Ovary (tissue), 9 donors: ENCODE results near the gene PARP14. TPM values are rescaled to one million over a fixed set of nuclear protein-coding genes. Genes with fewer than 3 reads are reported as not detected.
"Not testable (repeated sequence)": the region's sequence is repeated elsewhere in the genome, so short reads cannot be mapped to it uniquely, and the experiment has no call there.

Experiments
- DNase-seq, 5 donors: peaks; one replicate each; pipeline ENCODE4 v3.0.0-alpha.2; 2019 to 2020
- H3K27ac ChIP-seq, 2 donors: fragments of 200-600 bp; one replicate each; pipeline versions ENCODE4 v1.5.1 to v1.8.0; 2019 to 2022
- H3K27me3 ChIP-seq: fragments of 200-600 bp; one replicate; pipeline ENCODE4 v1.8.0; 2022
- H3K36me3 ChIP-seq: fragments of 200-600 bp; sonication (generic); one replicate; pipeline ENCODE4 v1.5.1; 2019
- H3K4me1 ChIP-seq: one replicate; pipeline ENCODE4 v1.8.1; 2013; ENCODE audit warnings: mild to moderate bottlenecking, moderate library complexity; ENCODE audit not compliant: insufficient read depth
- H3K4me3 ChIP-seq: fragments of 200-600 bp; sonication (generic); one replicate; pipeline ENCODE4 v1.5.1; 2017
- H3K9me3 ChIP-seq, 2 donors: fragments of 200-600 bp in 1 of 2; sonication (generic) in 1 of 2; one replicate each; pipeline versions ENCODE4 v1.5.1 to v1.8.1; 2013 to 2019; ENCODE audit warnings: mild to moderate bottlenecking in 1 of 2, moderate library complexity in 1 of 2
- EP300 ChIP-seq: sonication (generic); formaldehyde crosslinking; IDR thresholded peaks from one replicate; pipeline ENCODE4 v1.6.1; 2017; ENCODE audit warnings: antibody characterized with exemption
- POLR2A ChIP-seq: fragments of 450-650 bp; IDR thresholded peaks from one replicate; pipeline ENCODE4 v1.6.1; 2017; ENCODE audit warnings: antibody characterized with exemption, mild to moderate bottlenecking, moderate library complexity
- WGBS, 3 donors: extraction: QIAGEN DNeasy Blood & Tissue Kit in 1 of 3; methylation state at CpG; one replicate each; pipeline versions ENCODE4 v1.1.5 to v1.1.7; 2013 to 2017; 5-methylcytosine and 5-hydroxymethylcytosine counted together
- intact Hi-C, 4 donors: fragments of 100-400 bp; cut with DNase I; formaldehyde crosslinking; loops; one replicate each; pipeline versions ENCODE4 v1.11.0 to v1.15.1; 2022 to 2023
- polyA plus RNA-seq, 2 donors: library from polyadenylated mRNA; stranded (reverse); fragments of 200-250 nt in 1 of 2; fragments of 350-450 nt in 1 of 2; fragmentation: Illumina TruSeq in 1 of 2; extraction: RNeasy Lipid Tissue Mini Kit (QIAGEN cat#74804) in 1 of 2; gene quantifications; one replicate each; pipeline ENCODE4 v1.2.3, GENCODE V29; 2013 to 2014
- total RNA-seq, 7 donors: library from RNA; depleted of rRNA in 2 of 7; stranded (reverse); fragments of >200 nt in 2 of 7; fragmentation: NEBNext Ultra II Directional in 3 of 7; extraction: Animal tissue kit (Norgen Biotek cat#: 25700) in 3 of 7; gene quantifications; one replicate each; pipeline versions ENCODE4 v1.1.0 to v1.2.4, GENCODE V29; 2016 to 2023
- TF ChIP-seq, protein P1 (sequence below), 3 donors: fragments of 450-650 bp in 2 of 3; fragments of 200-600 bp in 1 of 3; IDR thresholded peaks; one replicate each; pipeline versions ENCODE4 v1.5.1 to v1.8.0; 2016 to 2022; ENCODE audit warnings: antibody characterized with exemption in 3 of 3, mild to moderate bottlenecking in 1 of 3
- donor health status: DM: no; HTN: no; CAD: no; lungs with moderate emphysema.
- donor health status: DM: no; HTN: no; CAD: no.
- donor health status: Bipolar disorder and iron deficiency.
- donor health status: DM: yes; HTN: yes; CAD: no.
- donor health status: DM: no; HTN: no; CAD: no.
- donor health status: DM: yes; HTN: yes; CAD: no.

Gene PARP14
- total and polyA plus RNA-seq, 9 donors: 9.3 to 41.3 (median 27.5) TPM

DNA sequence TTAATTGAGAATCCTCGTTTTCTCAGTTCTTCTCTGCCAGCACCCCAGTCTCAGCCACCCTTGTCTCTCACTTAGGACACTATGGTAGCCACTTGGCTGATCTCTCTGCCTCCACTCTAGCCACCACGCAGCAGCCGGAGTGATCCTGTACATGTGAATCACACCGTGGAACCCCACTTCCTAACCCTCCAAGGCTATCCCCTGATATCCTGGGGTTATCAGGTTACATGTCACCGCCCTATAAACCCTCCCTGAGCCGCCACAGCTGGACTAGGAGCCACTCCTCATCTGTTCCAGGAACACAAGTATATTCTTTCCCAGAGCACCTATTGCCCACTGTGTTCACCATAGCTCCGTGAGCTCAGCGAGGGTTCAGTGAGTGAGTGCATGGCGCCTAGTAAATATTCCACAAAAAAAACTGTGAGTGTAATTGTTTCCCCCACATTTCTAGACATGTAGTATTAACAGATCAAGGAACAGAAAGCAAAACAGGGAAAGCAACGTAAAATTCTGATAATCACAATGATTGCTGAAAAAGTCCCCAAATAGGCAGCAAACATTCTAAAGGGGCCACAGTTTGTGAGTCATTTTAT, 661 bp upstream of the PARP14 start:
- peak; percentile 26 to 44 (median 33) for DNase-seq
- H3K4me3 ChIP-seq: peak overlapping the region; percentile 71
- H3K4me1 ChIP-seq: peaks cover 16% of the 10 kb centered on the region
- no peak for TF ChIP-seq POLR2A
- TF ChIP-seq, protein P1, sequence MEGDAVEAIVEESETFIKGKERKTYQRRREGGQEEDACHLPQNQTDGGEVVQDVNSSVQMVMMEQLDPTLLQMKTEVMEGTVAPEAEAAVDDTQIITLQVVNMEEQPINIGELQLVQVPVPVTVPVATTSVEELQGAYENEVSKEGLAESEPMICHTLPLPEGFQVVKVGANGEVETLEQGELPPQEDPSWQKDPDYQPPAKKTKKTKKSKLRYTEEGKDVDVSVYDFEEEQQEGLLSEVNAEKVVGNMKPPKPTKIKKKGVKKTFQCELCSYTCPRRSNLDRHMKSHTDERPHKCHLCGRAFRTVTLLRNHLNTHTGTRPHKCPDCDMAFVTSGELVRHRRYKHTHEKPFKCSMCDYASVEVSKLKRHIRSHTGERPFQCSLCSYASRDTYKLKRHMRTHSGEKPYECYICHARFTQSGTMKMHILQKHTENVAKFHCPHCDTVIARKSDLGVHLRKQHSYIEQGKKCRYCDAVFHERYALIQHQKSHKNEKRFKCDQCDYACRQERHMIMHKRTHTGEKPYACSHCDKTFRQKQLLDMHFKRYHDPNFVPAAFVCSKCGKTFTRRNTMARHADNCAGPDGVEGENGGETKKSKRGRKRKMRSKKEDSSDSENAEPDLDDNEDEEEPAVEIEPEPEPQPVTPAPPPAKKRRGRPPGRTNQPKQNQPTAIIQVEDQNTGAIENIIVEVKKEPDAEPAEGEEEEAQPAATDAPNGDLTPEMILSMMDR (IDR thresholded peaks at IDR 0.05): no peak
- no peak for TF ChIP-seq EP300
- intact Hi-C loops: loop anchor here (5.0 to 10.0 kb wide), 7 partner anchors 113 to 1133 kb away; partner anchors contain the start of genes DTX3L (in 3 of the 4), PARP9 (in 3 of the 4) and POLQ (in 1 of the 4)
- H3K27ac ChIP-seq: peak overlapping the region; percentile 95 to 97
- no peaks in the 10 kb centered on the region for H3K27me3 ChIP-seq
- H3K9me3 ChIP-seq: no peaks in the 10 kb centered on the region
- H3K36me3 ChIP-seq: no peaks in the 10 kb centered on the region
- 14 to 24% (median 16%) methylated on average over 10 of the region's 10 CpGs for WGBS, 3 donors

DNA sequence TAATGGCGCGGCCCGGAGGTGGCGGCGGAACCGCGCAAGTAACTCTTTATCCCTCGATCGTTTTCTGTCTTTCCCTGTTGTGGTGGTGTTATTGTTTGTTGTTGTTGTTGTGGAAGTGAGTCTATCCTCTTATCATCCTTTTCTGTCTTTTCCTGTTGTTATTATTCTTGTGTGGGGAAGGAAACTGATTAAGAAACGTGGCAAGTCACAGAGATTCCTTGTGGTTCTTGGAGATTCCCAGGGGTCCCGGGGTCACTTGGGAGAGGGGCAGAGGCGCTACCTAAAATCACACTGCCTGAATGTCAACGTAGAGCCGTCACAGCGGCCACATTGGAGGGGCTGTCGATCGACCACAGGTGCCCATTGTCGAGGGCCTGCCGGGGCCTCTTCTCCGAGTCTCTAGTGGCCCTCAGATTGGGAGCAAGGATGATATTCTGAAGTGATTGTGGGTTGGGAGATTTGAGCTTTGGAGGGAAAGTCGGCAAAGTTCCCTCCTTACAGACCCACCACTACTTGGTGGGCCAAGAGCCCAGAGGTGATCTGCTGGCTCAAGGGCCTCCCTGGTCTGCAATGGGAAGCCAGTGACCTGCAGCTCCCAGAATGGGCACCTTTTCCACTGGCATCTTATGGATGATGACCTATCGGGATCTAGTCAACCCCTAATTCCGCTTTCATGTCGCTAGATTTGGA, 790 bp downstream of the PARP14 start:
- Histone ChIP-seq H3K4me3 (peak overlapping the region; percentile 71), H3K9me3 (no peaks in the 10 kb centered on the region), H3K36me3 (no peaks in the 10 kb centered on the region), H3K27ac (peak overlapping the region; percentile 95 to 97), H3K4me1 (peaks cover 16% of the 10 kb centered on the region), H3K27me3 (no peaks in the 10 kb centered on the region)
- peak in 4 of 5 donors; percentile 13 to 37 (median 24) for DNase-seq
- TF ChIP-seq, protein P1 (IDR thresholded peaks at IDR 0.05): no peak
- TF ChIP-seq EP300: no peak
- TF ChIP-seq POLR2A: no peak
- intact Hi-C loops: loop anchor here (5.0 to 10.0 kb wide), 6 partner anchors 114 to 1134 kb away; partner anchors contain the start of genes DTX3L (in 2 of the 4), PARP9 (in 2 of the 4) and POLQ (in 1 of the 4)
- WGBS, 3 donors: 14 to 19% (median 18%) methylated on average over 24 of the region's 24 CpGs

DNA sequence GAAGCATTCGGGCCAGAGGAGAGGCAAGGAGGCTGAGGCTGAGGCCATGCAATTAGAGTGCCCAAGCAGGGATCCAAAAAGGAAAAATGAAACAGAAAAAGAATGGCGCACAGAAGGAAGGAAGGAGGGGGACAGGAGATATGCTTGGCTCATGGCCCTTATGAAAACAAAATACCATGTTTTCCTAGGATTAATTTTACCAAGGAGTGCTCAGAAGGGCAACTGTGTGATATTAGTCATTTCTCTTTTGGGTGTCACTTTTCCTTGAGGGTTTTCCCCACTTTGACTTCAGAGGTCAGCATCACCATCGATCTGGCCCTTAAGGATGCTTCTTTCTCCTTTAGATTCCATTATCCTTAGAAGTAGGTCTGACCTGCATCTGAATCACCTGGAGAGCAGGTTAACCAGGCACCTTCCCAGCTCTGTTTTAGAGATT, 1.4 kb downstream of the PARP14 start:
- DNase-seq: no peak
- intact Hi-C loops: loop anchor here (5.0 to 10.0 kb wide), 6 partner anchors 115 to 1135 kb away; partner anchors contain the start of genes DTX3L (in 2 of the 4), PARP9 (in 2 of the 4) and POLQ (in 1 of the 4)
- H3K27me3 ChIP-seq: no peaks in the 10 kb centered on the region
- H3K9me3 ChIP-seq: no peaks in the 10 kb centered on the region
- H3K27ac ChIP-seq: no peak overlapping the region
- H3K36me3 ChIP-seq: no peaks in the 10 kb centered on the region
- H3K4me1 ChIP-seq: peaks cover 16% of the 10 kb centered on the region
- TF ChIP-seq EP300 (no peak), POLR2A (no peak)
- TF ChIP-seq, protein P1 (IDR thresholded peaks at IDR 0.05): no peak
- peak overlapping the region; percentile 71 for H3K4me3 ChIP-seq
- 64 to 78% (median 67%) methylated on average over 3 of the region's 3 CpGs for WGBS, 3 donors

DNA sequence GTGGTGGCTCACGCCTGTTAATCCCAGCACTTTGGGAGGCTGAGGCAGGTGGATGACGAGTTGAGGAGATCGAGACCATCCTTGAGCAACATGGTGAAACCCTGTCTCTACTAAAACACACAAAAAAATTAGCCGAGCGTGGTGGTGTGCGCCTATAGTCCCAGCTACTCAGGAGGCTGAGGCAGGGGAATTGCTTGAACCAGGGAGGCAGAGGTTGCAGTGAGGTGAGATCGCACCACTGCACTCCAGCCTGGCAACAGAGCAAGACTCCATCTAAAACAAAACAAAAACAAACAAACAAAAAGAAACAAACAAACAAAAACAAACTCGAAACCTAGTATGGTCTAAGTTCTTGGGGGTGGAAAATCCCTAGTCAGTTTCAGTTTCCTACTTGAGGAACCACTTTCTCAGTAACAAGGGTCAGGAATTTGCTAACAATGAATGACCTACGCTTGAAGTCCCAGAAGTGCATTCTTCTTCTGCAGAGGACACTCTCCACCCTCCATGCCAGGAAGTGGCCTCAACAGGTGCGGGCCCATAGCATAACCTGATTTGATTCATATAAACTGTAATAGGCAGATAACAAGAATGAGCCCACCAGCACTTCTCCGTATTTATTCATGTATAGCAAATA, 2.3 kb downstream of the PARP14 start:
- peaks cover 16% of the 10 kb centered on the region for H3K4me1 ChIP-seq
- DNase-seq, H3K27ac ChIP-seq, H3K27me3 ChIP-seq, H3K9me3 ChIP-seq, H3K4me3 ChIP-seq, H3K36me3 ChIP-seq: not testable (repeated sequence)
- intact Hi-C loops: loop anchor here (5.0 to 10.0 kb wide), 6 partner anchors 116 to 1136 kb away; partner anchors contain the start of genes DTX3L (in 2 of the 4), PARP9 (in 2 of the 4) and POLQ (in 1 of the 4)
- WGBS, 3 donors: 92 to 94% (median 94%) methylated on average over 11 of the region's 11 CpGs
